ENCODE data around the gene ZNF664. TPM values are rescaled to one million over a fixed set of nuclear protein-coding genes. Genes with fewer than 3 reads are reported as not detected.

ZNF664 gene
- total RNA-seq, 1 experiment from 2014 or later: 58.7 TPM

Other genes starting within 250 kb of the ZNF664 start
- gene DNAH10, start 210.9 kb upstream of the ZNF664 start, total RNA-seq (2014; rRNA removed; shearing (Covaris generic)): not detected in 2 replicates
- gene CCDC92, start 384 bp upstream of the ZNF664 start, total RNA-seq (2014; rRNA removed; shearing (Covaris generic)): 6.6 and 13.3 TPM in 2 replicates